Eye (tissue), 1 donor: ENCODE data around the gene HOXC9.
"Not testable (repeated sequence)": the region's sequence is repeated elsewhere in the genome, so short reads cannot be mapped to it uniquely, and the experiment has no call there.

Experiments used
- DNase-seq: peaks from one replicate; pipeline ENCODE4 v3.0.0-alpha.2; 2015

The HOXC9 gene

GRCh38 chr12:54030889-54031471, 31.0 kb downstream of the HOXC9 start:
- no peak for DNase-seq

- no peak for DNase-seq
These were observed 31.5 kb downstream of the HOXC9 start for GRCh38 chr12:54031480-54031879.

GRCh38 chr12:54032086-54032619, 32.2 kb downstream of the HOXC9 start:
- no peak for DNase-seq

- peak; percentile 92 for DNase-seq
These were observed 32.7 kb downstream of the HOXC9 start, which contains the start of gene HOXC5 for GRCh38 chr12:54032627-54033100. TSS of gene HOXC5 (plus strand) at chr12:54033050. CDS start at chr12:54033123, 73 bp downstream.

GRCh38 chr12:54033106-54033979, 33.4 kb downstream of the HOXC9 start:
- no peak for DNase-seq

- no peak for DNase-seq
These were observed 34.2 kb downstream of the HOXC9 start for GRCh38 chr12:54033980-54034784.

- DNase-seq: no peak
These were observed 34.9 kb downstream of the HOXC9 start for GRCh38 chr12:54034785-54035310.

GRCh38 chr12:54035568-54036264, 35.8 kb downstream of the HOXC9 start:
- no peak for DNase-seq

GRCh38 chr12:54036620-54037359, 36.8 kb downstream of the HOXC9 start:
- DNase-seq: no peak

GRCh38 chr12:54037360-54038283, 37.7 kb downstream of the HOXC9 start:
- DNase-seq: no peak

- no peak for DNase-seq
These were observed 38.4 kb downstream of the HOXC9 start for GRCh38 chr12:54038284-54038870.

GRCh38 chr12:54038871-54039414, 39.0 kb downstream of the HOXC9 start:
- no peak for DNase-seq

GRCh38 chr12:54039417-54040147, 39.6 kb downstream of the HOXC9 start:
- no peak for DNase-seq

- no peak for DNase-seq
These were observed 40.2 kb downstream of the HOXC9 start for GRCh38 chr12:54040148-54040494.

GRCh38 chr12:54040648-54041047, 40.7 kb downstream of the HOXC9 start:
- no peak for DNase-seq

- no peak for DNase-seq
These were observed 41.2 kb downstream of the HOXC9 start for GRCh38 chr12:54041097-54041690.

- DNase-seq: not testable (repeated sequence)
These were observed 42.1 kb downstream of the HOXC9 start for GRCh38 chr12:54042033-54042432.
